Activated CD4-positive, alpha-beta memory T cell treated with anti-CD3 and anti-CD28 coated beads, Interleukin-2, amount 10 ng/mL, durations not matched to agents 7 days and 5 days (primary cell): ENCODE measurements around the gene SEPTIN12. TPM values are rescaled to one million over a fixed set of nuclear protein-coding genes. Genes with fewer than 3 reads are reported as not detected.

Source experiments
- CTCF ChIA-PET: fragments of 350-600 bp; sonication (Branson Sonifier 250); formaldehyde crosslinking; loops from one replicate; lab custom pipeline; 2021; ENCODE audit warnings: antibody characterized with exemption, inconsistent platforms; lab: Charles Lee
- POLR2A ChIA-PET: fragments of 350-600 bp; sonication (Branson Sonifier 250); formaldehyde crosslinking; loops from one replicate; lab custom pipeline; 2021; ENCODE audit warnings: antibody characterized with exemption; lab: Charles Lee
- DNase-seq: peaks from one replicate; pipeline ENCODE4 v3.0.0-alpha.2; 2020
- H3K27ac Mint-ChIP-seq: one replicate; pipeline ENCODE4 v1.8.0; 2021; ENCODE audit warnings: mild to moderate bottlenecking, mixed read lengths
- H3K27me3 Mint-ChIP-seq: one replicate; pipeline ENCODE4 v1.8.0; 2021; ENCODE audit warnings: mixed read lengths
- H3K36me3 Mint-ChIP-seq: one replicate; pipeline ENCODE4 v1.8.0; 2021; ENCODE audit warnings: low read depth, mixed read lengths
- H3K4me1 Mint-ChIP-seq: one replicate; pipeline ENCODE4 v1.8.0; 2021; ENCODE audit warnings: mixed read lengths
- H3K4me3 Mint-ChIP-seq: one replicate; pipeline ENCODE4 v1.8.0; 2021; ENCODE audit warnings: mild to moderate bottlenecking, mixed read lengths
- H3K9me3 Mint-ChIP-seq: one replicate; pipeline ENCODE4 v1.8.0; 2021; ENCODE audit warnings: mixed read lengths
- total RNA-seq, 2 experiments: library from RNA; stranded (reverse); gene quantifications; one replicate each; pipeline ENCODE4 v1.2.3, GENCODE V29; 2021

The SEPTIN12 gene
- total RNA-seq = not detected

DNA sequence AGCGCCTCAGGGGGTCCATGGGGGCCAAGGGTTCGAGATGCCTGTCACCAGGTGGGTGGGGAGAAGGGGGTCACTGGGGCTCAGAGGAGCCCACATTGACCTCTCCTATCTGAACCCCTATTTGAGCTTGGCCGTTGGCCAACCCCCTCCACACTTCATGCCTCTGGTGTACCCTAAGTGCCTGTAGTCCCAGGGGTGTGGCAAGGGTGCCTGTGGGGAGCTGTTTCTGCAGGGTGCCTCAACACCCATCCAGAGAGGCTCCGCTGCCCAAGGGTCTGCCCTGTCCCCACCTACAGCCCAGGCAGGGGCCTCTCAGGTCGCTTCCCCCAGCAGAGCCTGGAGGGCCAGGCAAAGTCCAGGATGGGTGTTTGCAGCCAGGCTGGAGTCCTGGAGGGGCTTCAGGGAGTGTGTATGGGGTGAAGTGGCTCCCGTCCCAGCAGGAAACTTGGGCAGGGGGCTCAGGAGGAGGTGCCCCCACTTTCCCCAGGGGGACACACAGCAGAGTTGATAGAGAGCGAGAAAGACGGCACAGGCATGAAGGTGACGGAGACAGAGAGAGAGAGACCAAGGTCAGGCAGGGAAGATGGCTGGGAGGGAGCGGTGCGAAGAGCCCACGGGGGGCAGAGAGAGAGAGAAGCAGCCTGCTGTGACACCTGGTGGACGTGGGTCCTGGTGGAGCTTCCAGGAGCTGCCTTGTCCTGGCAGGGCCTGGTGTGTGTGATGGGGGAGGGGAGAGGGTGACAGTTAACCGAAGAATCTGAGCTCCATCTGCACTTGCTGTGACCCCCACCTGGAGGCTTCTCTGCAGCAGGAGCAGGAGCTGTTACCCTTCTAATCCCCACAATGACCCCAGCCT lies at the start of gene SEPTIN12:
Gene SEPTIN12 (minus strand): TSS at position 719 of the 856 bp plus-strand sequence. CDS start 700 bp downstream, at position 19.
- H3K4me3 Mint-ChIP-seq = no peak within 1 kb of the TSS
- no peaks in the 10 kb centered on the region for H3K9me3 Mint-ChIP-seq
- no peak within 1 kb of the TSS for H3K27ac Mint-ChIP-seq
- no peaks in the 10 kb centered on the region for H3K27me3 Mint-ChIP-seq
- H3K4me1 Mint-ChIP-seq = peaks cover 7% of the 10 kb centered on the region
- no peaks in the 10 kb centered on the region for H3K36me3 Mint-ChIP-seq
- POLR2A ChIA-PET = interaction anchor here (0.7 kb wide), 1 partner anchor 19 kb away, joined by 3 read pairs; no protein-coding TSS in a partner anchor
- CTCF ChIA-PET = no interaction called here
- no peak for DNase-seq

DNA sequence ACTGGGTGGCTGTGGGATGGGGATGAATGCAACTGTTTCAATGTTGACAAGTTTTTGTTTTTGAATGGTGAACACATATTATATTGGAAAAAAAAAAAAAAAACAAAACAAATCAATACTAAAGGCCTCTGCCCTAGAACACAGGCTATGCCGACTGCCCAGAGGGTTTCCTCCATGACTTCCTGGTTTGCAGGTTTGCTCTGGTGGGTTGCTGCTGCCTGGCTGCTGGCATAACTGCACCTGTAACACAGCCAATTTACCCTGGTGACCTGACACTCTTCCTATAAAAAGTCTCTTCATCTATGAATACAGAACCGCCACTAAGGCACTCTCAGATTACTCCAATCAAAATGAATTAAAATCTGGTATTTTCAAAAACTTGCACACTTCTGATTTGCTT lies 48.6 kb upstream of the SEPTIN12 start:
- H3K36me3 Mint-ChIP-seq = peaks cover 68% of the 10 kb centered on the region
- CTCF ChIA-PET = no interaction called here
- no peak for DNase-seq
- H3K4me3 Mint-ChIP-seq = no peak overlapping the region
- H3K27ac Mint-ChIP-seq = no peak overlapping the region
- peaks cover 13% of the 10 kb centered on the region for H3K4me1 Mint-ChIP-seq
- no peaks in the 10 kb centered on the region for H3K9me3 Mint-ChIP-seq
- no peaks in the 10 kb centered on the region for H3K27me3 Mint-ChIP-seq
- POLR2A ChIA-PET = interaction anchor here (2.4 kb wide), 1 partner anchor 11 kb away, joined by 14 read pairs; the partner anchor contains the start of genes GLYR1 and UBN1

GRCh38 chr16:4833584-4833983 lies 45.4 kb upstream of the SEPTIN12 start:
- CTCF ChIA-PET = interaction anchor here (0.7 to 1.1 kb wide), 2 partner anchors 13 to 800 kb away, joined by 3 to 4 read pairs; no protein-coding TSS in a partner anchor
- H3K27ac Mint-ChIP-seq = no peak overlapping the region
- DNase-seq = no peak
- no peak overlapping the region for H3K4me3 Mint-ChIP-seq
- H3K36me3 Mint-ChIP-seq = peaks cover 60% of the 10 kb centered on the region
- peaks cover 11% of the 10 kb centered on the region for H3K4me1 Mint-ChIP-seq
- no peaks in the 10 kb centered on the region for H3K27me3 Mint-ChIP-seq
- POLR2A ChIA-PET = interaction anchor here (1.0 to 1.4 kb wide), 2 partner anchors 14 to 31 kb away, joined by 3 to 9 read pairs; partner anchors contain the start of genes GLYR1, ROGDI and UBN1
- H3K9me3 Mint-ChIP-seq = no peaks in the 10 kb centered on the region

GRCh38 chr16:4832698-4833343 lies 44.7 kb upstream of the SEPTIN12 start:
- peaks cover 59% of the 10 kb centered on the region for H3K36me3 Mint-ChIP-seq
- no peaks in the 10 kb centered on the region for H3K27me3 Mint-ChIP-seq
- ChIA-PET CTCF (interaction anchor here (1.1 kb wide), 1 partner anchor 14 kb away, joined by 3 read pairs; no protein-coding TSS in a partner anchor), POLR2A (interaction anchor here (1.0 kb wide), 1 partner anchor 14 kb away, joined by 9 read pairs; the partner anchor contains the start of genes GLYR1 and UBN1)
- H3K9me3 Mint-ChIP-seq = no peaks in the 10 kb centered on the region
- no peak for DNase-seq
- peaks cover 11% of the 10 kb centered on the region for H3K4me1 Mint-ChIP-seq
- H3K4me3 Mint-ChIP-seq = no peak overlapping the region
- no peak overlapping the region for H3K27ac Mint-ChIP-seq

DNA sequence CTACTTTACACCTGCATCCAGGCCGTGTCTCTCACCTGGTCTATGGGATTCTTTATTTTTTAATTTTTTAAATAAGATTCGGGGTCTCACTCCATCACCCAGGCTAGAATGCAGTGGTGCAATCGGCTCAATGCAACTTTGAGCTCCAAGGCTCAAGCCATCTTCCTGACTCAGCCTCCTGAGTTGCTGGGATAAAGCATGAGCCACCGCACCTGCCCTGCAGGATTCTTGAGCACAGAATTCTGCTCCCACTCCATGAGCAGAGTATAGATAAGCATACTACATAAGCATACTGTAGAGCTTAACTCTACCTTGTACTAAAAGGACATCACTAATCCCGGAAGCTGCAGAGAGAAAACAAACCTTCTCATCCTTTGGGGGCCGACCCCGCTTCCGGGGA lies 43.5 kb upstream of the SEPTIN12 start:
- peaks cover 11% of the 10 kb centered on the region for H3K4me1 Mint-ChIP-seq
- peaks cover 58% of the 10 kb centered on the region for H3K36me3 Mint-ChIP-seq
- DNase-seq = no peak
- ChIA-PET CTCF (no interaction called here), POLR2A (no interaction called here)
- H3K27ac Mint-ChIP-seq = no peak overlapping the region
- no peaks in the 10 kb centered on the region for H3K9me3 Mint-ChIP-seq
- no peak overlapping the region for H3K4me3 Mint-ChIP-seq
- H3K27me3 Mint-ChIP-seq = no peaks in the 10 kb centered on the region

DNA sequence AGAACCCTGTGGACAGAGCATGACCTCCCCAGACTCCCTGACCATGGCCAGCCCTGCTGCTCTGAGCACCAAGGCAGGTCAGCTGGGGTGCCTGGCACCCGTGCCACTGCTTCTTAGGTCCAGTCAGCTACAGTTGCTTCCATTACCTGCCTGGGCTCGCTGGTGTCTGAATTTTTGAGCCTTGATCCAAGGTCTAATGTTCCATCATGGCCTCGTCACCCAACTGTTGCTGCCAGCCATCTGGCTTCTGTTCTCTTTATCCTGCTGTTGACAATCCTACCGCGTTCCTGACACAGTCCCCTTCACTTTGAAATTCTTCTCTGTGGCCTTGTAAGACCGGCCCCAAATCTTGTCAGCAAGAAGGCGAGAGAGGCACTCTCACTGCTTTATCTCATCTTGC lies 42.3 kb upstream of the SEPTIN12 start:
- no peak overlapping the region for H3K4me3 Mint-ChIP-seq
- peaks cover 11% of the 10 kb centered on the region for H3K4me1 Mint-ChIP-seq
- no peak overlapping the region for H3K27ac Mint-ChIP-seq
- DNase-seq = no peak
- H3K27me3 Mint-ChIP-seq = no peaks in the 10 kb centered on the region
- CTCF ChIA-PET = interaction anchor here (0.6 kb wide), 1 partner anchor 20 kb away, joined by 3 read pairs; no protein-coding TSS in a partner anchor
- H3K36me3 Mint-ChIP-seq = peaks cover 55% of the 10 kb centered on the region
- no peaks in the 10 kb centered on the region for H3K9me3 Mint-ChIP-seq
- POLR2A ChIA-PET = interaction anchor here (0.9 kb wide), 1 partner anchor 16 kb away, joined by 3 read pairs; no protein-coding TSS in a partner anchor

- H3K9me3 Mint-ChIP-seq = no peaks in the 10 kb centered on the region
- no peak overlapping the region for H3K4me3 Mint-ChIP-seq
- peaks cover 66% of the 10 kb centered on the region for H3K36me3 Mint-ChIP-seq
- H3K4me1 Mint-ChIP-seq = peaks cover 5% of the 10 kb centered on the region
- no peak for DNase-seq
- POLR2A ChIA-PET = no interaction called here
- CTCF ChIA-PET = no interaction called here
- no peaks in the 10 kb centered on the region for H3K27me3 Mint-ChIP-seq
- no peak overlapping the region for H3K27ac Mint-ChIP-seq
These were observed 40.6 kb upstream of the SEPTIN12 start for GRCh38 chr16:4828567-4829321.

DNA sequence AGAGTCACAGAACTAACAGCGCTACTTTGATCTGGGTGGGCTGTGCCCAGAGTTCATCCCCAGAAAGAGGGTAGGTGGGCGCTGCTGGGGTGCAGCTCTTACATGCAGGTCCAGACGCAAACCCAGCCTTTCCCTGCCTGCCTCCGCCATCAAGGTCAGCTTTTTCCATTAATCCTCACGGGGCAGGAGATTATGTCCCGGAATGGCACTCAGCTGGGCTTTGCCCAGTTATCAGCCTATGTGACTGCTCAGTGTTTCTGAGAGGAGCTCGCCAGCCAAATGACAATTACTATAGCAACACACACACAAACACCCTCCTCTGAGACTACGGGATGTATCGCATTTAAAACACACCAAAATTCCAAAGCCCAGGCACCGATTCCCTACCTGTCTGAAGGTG lies 38.8 kb upstream of the SEPTIN12 start:
- Mint-ChIP-seq H3K9me3 (no peaks in the 10 kb centered on the region), H3K4me1 (no peaks in the 10 kb centered on the region), H3K4me3 (no peak overlapping the region), H3K27ac (no peak overlapping the region), H3K27me3 (no peaks in the 10 kb centered on the region), H3K36me3 (peaks cover 62% of the 10 kb centered on the region)
- POLR2A ChIA-PET = no interaction called here
- CTCF ChIA-PET = no interaction called here
- no peak for DNase-seq

- Mint-ChIP-seq H3K4me3 (no peak overlapping the region), H3K27ac (no peak overlapping the region), H3K27me3 (no peaks in the 10 kb centered on the region), H3K36me3 (peaks cover 61% of the 10 kb centered on the region), H3K9me3 (no peaks in the 10 kb centered on the region), H3K4me1 (no peaks in the 10 kb centered on the region)
- DNase-seq = no peak
- ChIA-PET POLR2A (no interaction called here), CTCF (no interaction called here)
These were observed 38.4 kb upstream of the SEPTIN12 start for GRCh38 chr16:4826526-4826925.

DNA sequence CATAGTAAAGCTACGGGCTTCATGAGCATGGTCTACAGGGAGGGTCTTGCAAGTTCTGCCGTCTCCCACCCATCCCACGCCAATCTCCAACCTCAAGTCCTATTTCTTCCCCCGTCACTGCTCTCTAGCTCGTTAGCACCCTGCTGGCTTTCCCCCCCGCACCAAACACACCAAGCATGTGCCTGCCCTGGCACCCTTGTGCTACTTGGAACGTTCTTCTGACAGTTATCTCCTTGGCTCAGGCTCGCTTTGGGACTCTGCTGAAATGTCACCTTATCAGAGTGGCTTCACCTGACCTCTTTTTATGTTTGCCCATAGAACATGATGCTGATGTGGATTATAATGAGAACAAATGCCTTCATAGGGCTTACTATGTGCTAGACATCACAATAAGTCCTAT lies 37.1 kb upstream of the SEPTIN12 start:
- H3K4me3 Mint-ChIP-seq = no peak overlapping the region
- CTCF ChIA-PET = no interaction called here
- peaks cover 60% of the 10 kb centered on the region for H3K36me3 Mint-ChIP-seq
- POLR2A ChIA-PET = no interaction called here
- no peaks in the 10 kb centered on the region for H3K27me3 Mint-ChIP-seq
- no peak for DNase-seq
- no peaks in the 10 kb centered on the region for H3K9me3 Mint-ChIP-seq
- no peak overlapping the region for H3K27ac Mint-ChIP-seq
- no peaks in the 10 kb centered on the region for H3K4me1 Mint-ChIP-seq

GRCh38 chr16:4820652-4821051 lies 32.5 kb upstream of the SEPTIN12 start:
- CTCF ChIA-PET = no interaction called here
- H3K27ac Mint-ChIP-seq = no peak overlapping the region
- POLR2A ChIA-PET = no interaction called here

DNA sequence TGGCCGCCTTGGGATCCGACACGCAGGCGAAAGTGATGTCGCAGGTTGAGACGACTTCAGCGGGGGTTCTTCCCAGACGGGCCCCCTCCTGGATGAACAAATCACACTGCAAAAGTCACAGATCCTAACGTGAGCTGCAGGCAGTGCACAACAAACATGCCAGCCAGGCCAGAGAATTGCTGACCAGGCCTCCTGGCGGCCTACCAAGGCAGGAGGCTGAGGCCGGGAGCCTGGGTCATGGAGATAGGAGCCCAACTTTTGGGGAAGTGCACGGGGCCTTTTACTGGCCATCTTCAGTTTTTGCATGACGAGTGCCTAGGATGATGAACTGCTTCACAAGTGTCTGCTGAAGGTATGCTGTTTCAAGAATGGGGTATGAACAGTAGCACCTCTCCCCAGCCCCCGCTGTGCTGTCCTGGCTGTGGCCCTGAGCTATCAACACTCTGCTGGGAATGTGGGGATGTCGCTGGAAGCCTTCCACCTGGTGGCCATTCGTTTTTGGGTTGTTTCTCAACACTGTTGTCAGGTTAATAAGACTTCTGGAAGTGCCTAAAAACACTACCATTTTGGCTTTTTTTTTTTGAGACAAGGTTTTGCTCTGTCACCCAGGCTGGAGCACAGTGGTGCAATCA lies 26.5 kb upstream of the SEPTIN12 start:
- H3K27me3 Mint-ChIP-seq = no peaks in the 10 kb centered on the region
- POLR2A ChIA-PET = no interaction called here
- H3K9me3 Mint-ChIP-seq = no peaks in the 10 kb centered on the region
- CTCF ChIA-PET = no interaction called here
- H3K4me1 Mint-ChIP-seq = no peaks in the 10 kb centered on the region
- H3K4me3 Mint-ChIP-seq = no peak overlapping the region
- DNase-seq = no peak
- H3K27ac Mint-ChIP-seq = no peak overlapping the region
- H3K36me3 Mint-ChIP-seq = peaks cover 53% of the 10 kb centered on the region

More at GRCh38 chr16:4820652-4821051, 32.5 kb upstream of the SEPTIN12 start:
- Mint-ChIP-seq H3K9me3 (no peaks in the 10 kb centered on the region), H3K36me3 (peaks cover 59% of the 10 kb centered on the region), H3K4me1 (no peaks in the 10 kb centered on the region), H3K4me3 (no peak overlapping the region), H3K27me3 (no peaks in the 10 kb centered on the region)
- no peak for DNase-seq
